GM12873 (cell line): Measurements from ENCODE around the gene PIP4K2C.

Source experiments
- TF ChIP-seq, protein P1 (sequence below): IDR thresholded peaks from 2 replicates; pipeline ENCODE4 v1.5.1; 2012; ENCODE audit warnings: low read depth, mild to moderate bottlenecking, moderate library complexity, low read length, control low read depth; ENCODE audit not compliant: insufficient read depth; ENCODE audit errors: missing control alignments

Gene PIP4K2C

DNA sequence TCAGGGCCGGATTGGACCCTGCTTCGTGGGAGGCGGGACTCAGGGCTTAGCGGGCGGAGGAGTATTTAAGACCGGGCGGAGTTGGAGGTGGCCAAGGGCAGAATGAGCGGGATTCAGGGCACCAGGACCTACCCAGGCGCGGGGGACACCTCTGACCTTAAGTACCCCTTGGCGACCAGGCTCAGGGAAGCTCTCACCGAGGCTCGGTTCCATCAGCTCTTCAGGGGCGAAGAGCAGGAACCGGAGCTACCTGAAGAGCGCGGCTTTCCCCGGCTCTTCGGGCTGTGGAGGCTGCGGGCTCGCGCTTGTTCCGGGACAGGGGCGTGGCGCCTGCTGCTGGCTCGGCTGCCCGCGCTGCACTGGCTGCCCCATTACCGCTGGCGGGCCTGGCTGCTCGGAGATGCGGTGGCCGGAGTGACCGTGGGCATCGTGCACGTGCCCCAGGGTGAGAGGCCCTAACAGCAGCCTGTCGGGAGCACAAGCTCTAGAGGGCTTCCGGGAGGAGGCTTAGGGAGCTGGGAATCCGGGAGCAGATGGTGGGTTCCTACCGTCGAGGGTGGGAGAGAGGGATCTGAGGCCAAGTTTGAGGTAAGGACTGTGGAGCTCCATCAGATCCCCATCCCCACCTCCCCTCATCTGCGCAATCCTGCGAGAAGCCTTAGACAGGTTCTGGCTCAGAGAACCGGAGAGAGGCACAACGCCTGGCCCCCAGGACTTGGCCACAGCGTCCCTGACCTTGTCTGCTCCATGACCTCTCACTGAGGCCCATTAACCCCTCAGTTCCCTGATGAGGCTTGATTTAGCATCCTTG, 28.6 kb downstream of the PIP4K2C start:
- TF ChIP-seq, protein P1, sequence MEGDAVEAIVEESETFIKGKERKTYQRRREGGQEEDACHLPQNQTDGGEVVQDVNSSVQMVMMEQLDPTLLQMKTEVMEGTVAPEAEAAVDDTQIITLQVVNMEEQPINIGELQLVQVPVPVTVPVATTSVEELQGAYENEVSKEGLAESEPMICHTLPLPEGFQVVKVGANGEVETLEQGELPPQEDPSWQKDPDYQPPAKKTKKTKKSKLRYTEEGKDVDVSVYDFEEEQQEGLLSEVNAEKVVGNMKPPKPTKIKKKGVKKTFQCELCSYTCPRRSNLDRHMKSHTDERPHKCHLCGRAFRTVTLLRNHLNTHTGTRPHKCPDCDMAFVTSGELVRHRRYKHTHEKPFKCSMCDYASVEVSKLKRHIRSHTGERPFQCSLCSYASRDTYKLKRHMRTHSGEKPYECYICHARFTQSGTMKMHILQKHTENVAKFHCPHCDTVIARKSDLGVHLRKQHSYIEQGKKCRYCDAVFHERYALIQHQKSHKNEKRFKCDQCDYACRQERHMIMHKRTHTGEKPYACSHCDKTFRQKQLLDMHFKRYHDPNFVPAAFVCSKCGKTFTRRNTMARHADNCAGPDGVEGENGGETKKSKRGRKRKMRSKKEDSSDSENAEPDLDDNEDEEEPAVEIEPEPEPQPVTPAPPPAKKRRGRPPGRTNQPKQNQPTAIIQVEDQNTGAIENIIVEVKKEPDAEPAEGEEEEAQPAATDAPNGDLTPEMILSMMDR, result no peak

DNA sequence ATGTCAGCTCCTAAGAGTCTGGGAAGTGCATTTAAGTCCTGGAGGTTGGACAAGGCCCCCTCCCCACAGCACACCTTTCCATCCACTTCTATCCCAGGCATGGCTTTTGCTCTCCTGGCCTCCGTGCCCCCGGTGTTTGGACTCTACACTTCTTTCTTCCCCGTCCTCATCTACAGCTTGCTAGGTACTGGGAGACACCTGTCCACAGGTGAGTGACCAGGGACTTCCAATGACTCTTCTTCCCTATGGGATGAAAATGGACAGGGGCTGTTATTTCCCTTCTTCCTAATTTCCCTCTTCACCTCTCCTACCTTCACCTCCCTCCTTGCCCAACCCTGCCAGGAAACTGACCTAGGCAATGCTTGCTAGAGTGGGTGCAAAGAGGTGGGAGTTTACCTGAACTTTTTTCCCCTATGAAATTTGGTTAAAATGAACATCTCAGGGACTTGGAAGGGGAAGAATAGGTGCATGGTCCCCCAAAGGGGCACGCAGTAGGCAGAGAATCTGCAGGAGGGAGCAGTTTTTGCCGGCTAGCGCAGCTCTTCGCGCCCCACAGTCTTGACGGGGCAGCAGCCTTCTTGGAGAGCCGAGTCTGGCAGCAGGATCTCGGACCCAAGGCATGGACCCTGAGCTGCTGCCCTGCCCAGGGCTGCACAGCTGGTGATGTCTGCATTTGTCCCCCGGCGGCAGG, 29.4 kb downstream of the PIP4K2C start:
- TF ChIP-seq, protein P1, result no peak

DNA sequence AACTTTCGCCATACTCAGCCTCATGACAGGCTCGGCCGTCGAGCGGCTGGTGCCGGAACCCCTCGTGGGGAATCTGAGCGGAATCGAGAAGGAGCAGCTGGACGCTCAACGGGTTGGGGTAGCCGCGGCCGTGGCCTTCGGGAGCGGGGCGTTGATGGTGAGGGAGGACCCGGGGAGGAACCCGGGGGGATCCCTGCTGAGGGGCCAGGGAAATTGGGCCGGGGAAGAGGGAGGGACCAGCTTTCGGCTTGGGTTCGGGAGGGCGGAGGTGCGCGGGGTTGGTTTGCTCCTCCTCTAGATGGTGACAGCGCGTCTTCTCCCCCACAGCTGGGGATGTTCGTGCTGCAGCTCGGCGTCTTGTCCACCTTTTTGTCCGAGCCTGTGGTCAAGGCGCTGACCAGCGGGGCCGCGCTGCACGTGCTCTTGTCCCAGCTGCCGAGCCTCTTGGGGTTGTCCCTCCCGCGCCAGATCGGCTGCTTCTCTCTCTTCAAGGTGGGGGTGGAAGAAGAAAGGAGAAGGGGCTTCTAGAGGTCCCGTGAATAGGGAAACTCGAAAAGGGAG, 30.0 kb downstream of the PIP4K2C start:
- TF ChIP-seq, protein P1, result no peak

DNA sequence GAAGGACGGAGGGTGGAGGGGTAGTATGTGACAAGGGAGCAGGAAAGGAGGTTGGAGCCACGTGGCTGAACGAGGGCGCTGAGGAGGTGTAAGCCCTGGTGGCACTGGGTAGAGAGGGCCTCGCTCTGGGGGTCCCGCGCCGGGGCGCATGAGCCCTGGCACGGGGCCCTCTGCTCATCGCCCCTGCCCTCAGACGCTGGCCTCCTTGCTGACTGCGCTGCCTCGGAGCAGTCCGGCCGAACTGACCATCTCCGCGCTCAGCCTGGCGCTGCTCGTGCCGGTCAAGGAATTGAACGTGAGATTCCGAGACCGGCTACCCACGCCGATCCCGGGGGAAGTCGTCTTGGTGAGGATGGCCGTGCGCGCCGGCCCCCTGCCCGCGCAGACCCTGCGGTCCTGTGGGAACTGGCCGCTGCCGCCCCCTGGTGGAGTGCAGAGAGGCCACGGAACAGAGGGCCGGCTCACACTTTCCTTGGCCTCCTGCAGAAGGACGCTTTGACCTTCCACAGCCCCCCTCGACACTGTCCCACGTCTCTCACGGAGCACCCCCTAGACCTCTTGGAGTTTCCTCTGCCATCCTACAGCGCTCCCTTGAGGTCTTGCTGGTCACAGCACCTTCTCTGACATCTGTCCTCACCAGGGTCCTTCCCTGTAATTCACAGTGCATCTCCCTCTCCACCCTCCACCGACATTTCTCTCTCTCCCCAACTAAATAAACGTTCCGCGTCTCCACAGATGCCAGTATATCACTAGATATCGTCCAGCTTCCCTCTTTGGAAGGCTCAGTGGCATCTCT, 30.7 kb downstream of the PIP4K2C start:
- TF ChIP-seq, protein P1, result peak; percentile 88

DNA sequence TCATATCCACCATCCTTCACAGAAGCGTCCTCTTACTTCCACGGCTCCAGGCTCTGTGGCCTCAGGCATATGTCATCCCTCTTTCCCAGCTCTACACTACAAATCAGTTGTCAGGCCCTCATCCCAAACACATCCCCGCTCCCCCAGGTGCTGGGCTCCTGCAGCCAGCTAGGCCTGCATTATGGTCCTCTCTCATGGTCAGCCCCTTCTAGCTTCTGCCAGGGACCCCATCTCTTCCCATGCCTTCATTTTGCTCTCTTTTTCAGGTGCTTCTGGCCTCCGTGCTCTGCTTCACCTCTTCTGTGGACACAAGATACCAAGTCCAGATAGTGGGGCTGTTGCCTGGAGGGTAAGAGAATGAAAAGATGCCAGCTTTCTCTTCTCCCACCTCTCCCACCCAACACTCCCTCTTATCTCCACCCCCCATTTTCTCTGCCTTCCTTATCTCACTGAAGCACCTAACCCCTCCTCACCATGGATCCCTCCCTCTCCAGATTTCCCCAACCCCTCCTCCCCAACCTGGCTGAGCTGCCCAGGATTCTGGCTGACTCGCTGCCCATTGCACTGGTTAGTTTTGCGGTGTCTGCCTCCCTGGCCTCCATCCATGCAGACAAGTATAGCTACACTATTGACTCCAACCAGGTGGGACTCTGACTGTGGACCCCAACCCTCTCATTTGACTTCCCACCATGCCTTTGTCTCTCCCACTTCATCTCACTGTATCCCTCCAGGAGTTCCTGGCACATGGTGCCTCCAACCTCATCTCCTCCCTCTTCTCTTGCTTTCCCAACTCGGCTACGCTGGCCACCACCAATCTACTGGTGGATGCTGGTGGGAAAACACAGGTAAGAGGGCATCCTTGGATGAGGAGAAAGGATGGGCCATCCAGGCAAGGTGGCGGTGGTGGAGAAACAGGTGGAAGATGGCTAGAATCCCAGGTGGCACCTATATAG, 31.6 kb downstream of the PIP4K2C start:
- TF ChIP-seq, protein P1, result no peak

DNA sequence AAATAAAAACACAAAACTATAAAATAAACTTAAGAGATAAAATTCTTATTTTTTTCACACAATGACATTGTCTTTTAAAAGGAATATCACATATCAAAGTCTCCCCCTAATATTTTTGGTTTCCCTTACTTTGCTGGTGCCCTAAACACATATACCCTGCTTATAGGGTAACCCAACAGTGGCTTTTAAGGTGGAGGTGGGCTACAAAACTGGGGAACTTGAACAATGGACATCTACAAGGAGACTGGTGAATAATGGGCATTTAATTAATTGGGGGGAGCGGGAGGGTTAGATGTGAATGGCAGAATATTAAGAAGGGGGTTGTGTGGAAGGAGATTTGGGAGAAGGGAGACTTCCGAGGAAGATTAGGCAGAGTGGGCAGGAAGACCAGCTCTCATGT, 32.4 kb downstream of the PIP4K2C start:
- TF ChIP-seq, protein P1, result no peak
